HepG2 (cell line): Measurements from ENCODE around the gene C21orf58. TPM values are rescaled to one million over a fixed set of nuclear protein-coding genes. Genes with fewer than 3 reads are reported as not detected.

Source experiments
- ATF7-NPFF ChIP-seq: sonication (generic); formaldehyde crosslinking; IDR thresholded peaks from 2 replicates; pipeline ENCODE4 v1.8.1; 2023; ENCODE audit warnings: mild to moderate bottlenecking, low read depth, missing genetic modification reagents, moderate library complexity
- EP300 ChIP-seq, 3 experiments: sonication (generic) in 1 of 3; formaldehyde crosslinking in 1 of 3; IDR thresholded peaks; 2 replicates each; pipeline versions ENCODE4 v1.5.1 to v1.6.1; 2011 to 2020; ENCODE audit warnings: low read depth in 2 of 3, low read length in 2 of 3, borderline replicate concordance in 1 of 3, improper control_type of control experiment in 1 of 3, mild to moderate bottlenecking in 1 of 3, missing genetic modification reagents in 1 of 3, moderate library complexity in 1 of 3
- KLF11 ChIP-seq: IDR thresholded peaks from 2 replicates; pipeline ENCODE4 v1.6.1; 2016; ENCODE audit warnings: missing compliant biosample characterization
- MIER3 ChIP-seq: IDR thresholded peaks from 2 replicates; pipeline ENCODE4 v1.6.1; 2016; ENCODE audit warnings: missing compliant biosample characterization, borderline replicate concordance
- PHF5A ChIP-seq: IDR thresholded peaks from one replicate; pipeline ENCODE4 v1.6.1; 2018; ENCODE audit warnings: low read depth, missing genetic modification reagents; ENCODE audit not compliant: unreplicated experiment
- SAFB2 ChIP-seq: sonication (generic); formaldehyde crosslinking; IDR thresholded peaks from 2 replicates; pipeline ENCODE4 v1.5.1; 2020; ENCODE audit warnings: missing genetic modification reagents, low read depth, mild to moderate bottlenecking, borderline replicate concordance
- SOX5 ChIP-seq: IDR thresholded peaks from 2 replicates; pipeline ENCODE4 v1.6.1; 2016; ENCODE audit warnings: borderline replicate concordance
- STAG1 ChIP-seq: sonication (generic); formaldehyde crosslinking; IDR thresholded peaks from 2 replicates; pipeline ENCODE4 v1.4.0; 2020; ENCODE audit warnings: missing genetic modification reagents
- YY1 ChIP-seq: IDR thresholded peaks from 2 replicates; pipeline ENCODE4 v1.6.1; 2011; ENCODE audit warnings: low read length, low read depth, moderate library complexity, mild to moderate bottlenecking; ENCODE audit not compliant: insufficient read depth, insufficient replicate concordance
- ZBTB14 ChIP-seq: sonication (generic); formaldehyde crosslinking; IDR thresholded peaks from 2 replicates; pipeline ENCODE4 v1.4.0; 2020; ENCODE audit warnings: missing genetic modification reagents
- ZFX ChIP-seq: sonication (generic); formaldehyde crosslinking; IDR thresholded peaks from 2 replicates; pipeline ENCODE4 v1.4.0; 2020; ENCODE audit warnings: mild to moderate bottlenecking, low read depth, missing genetic modification reagents, moderate library complexity
- ZMAT5 ChIP-seq: sonication (generic); formaldehyde crosslinking; IDR thresholded peaks from 2 replicates; pipeline ENCODE4 v1.5.0; 2020; ENCODE audit warnings: mild to moderate bottlenecking, low read depth, missing genetic modification reagents, borderline replicate concordance
- ZNF18 ChIP-seq: sonication (generic); formaldehyde crosslinking; IDR thresholded peaks from 2 replicates; pipeline ENCODE4 v1.8.0; 2022; ENCODE audit warnings: mild to moderate bottlenecking, missing genetic modification reagents; ENCODE audit not compliant: insufficient replicate concordance
- ZNF296 ChIP-seq: sonication (generic); formaldehyde crosslinking; conservative IDR thresholded peaks from 2 replicates; pipeline ENCODE4 v1.5.0; 2020; ENCODE audit warnings: mild to moderate bottlenecking, missing genetic modification reagents
- ZNF318 ChIP-seq: sonication (generic); formaldehyde crosslinking; IDR thresholded peaks from 2 replicates; pipeline ENCODE4 v1.4.0; 2020; ENCODE audit warnings: mild to moderate bottlenecking, missing genetic modification reagents
- ZNF451 ChIP-seq: sonication (generic); formaldehyde crosslinking; IDR thresholded peaks from 2 replicates; pipeline ENCODE4 v1.5.0; 2020; ENCODE audit warnings: mild to moderate bottlenecking, missing genetic modification reagents
- ZNF713 ChIP-seq: sonication (generic); formaldehyde crosslinking; IDR thresholded peaks from 2 replicates; pipeline ENCODE4 v1.4.0; 2020; ENCODE audit warnings: mild to moderate bottlenecking, missing genetic modification reagents
- polyA plus RNA-seq, 8 experiments: library from polyadenylated mRNA; depleted of rRNA in 3 of 8; stranded (reverse) in 7 of 8; unstranded in 1 of 8; fragments of >200 nt; fragmentation: Illumina TruSeq in 4 of 8; extraction: Trizol in 4 of 8; gene quantifications; 2 replicates each; pipeline versions ENCODE4 v1.2.1 to v1.2.3, GENCODE V29; 2011 to 2016; ENCODE audit warnings: low read depth in 4 of 8, missing spikeins in 1 of 8, mixed read lengths in 1 of 8; ENCODE audit not compliant: insufficient read depth in 1 of 8
- total RNA-seq, 5 experiments: library from RNA; depleted of rRNA; stranded (reverse); fragments of >200 nt; fragmentation: Illumina TruSeq; extraction: Trizol; gene quantifications; 2 replicates each; pipeline ENCODE4 v1.2.3, GENCODE V29; 2016; ENCODE audit warnings: low read depth in 1 of 5

C21orf58 gene
- total and polyA plus RNA-seq, 2 of the 13 experiments (the other 11 are each of a cell fraction or from before 2014, with no cell fraction given): 3.5 to 6.8 TPM

GRCh38 chr21:46325073-46325912, 1.6 kb upstream of the C21orf58 start (continued):
- TF ChIP-seq ZBTB14 (CRISPR knock-in tag): no peak
- TF ChIP-seq STAG1 (CRISPR knock-in tag): no peak
- no peak for TF ChIP-seq MIER3 (CRISPR knock-in tag)
- TF ChIP-seq EP300 (IDR thresholded peaks at IDR 0.05; ENCODE audit: low read depth in 2 of 2, low read length in 2 of 2): no peak
- no peak for TF ChIP-seq EP300 (CRISPR knock-in tag; IDR thresholded peaks at IDR 0.05; ENCODE audit: borderline replicate concordance)
- no peak for TF ChIP-seq ZNF296 (CRISPR knock-in tag)
- no peak for TF ChIP-seq SAFB2 (CRISPR knock-in tag)
- TF ChIP-seq ATF7-NPFF: no peak
- TF ChIP-seq ZNF318 (CRISPR knock-in tag): no peak
- TF ChIP-seq ZMAT5 (CRISPR knock-in tag): no peak
- TF ChIP-seq YY1: peak; percentile 21
- TF ChIP-seq ZNF713 (CRISPR knock-in tag): no peak
- no peak for TF ChIP-seq ZNF451 (CRISPR knock-in tag)
- peak; percentile 38 for TF ChIP-seq ZNF18
- 0 out of 2 replicates have a peak, but pooled peaks have one; percentile 17 for TF ChIP-seq KLF11 (CRISPR knock-in tag)
- TF ChIP-seq SOX5 (CRISPR knock-in tag): no peak
- TF ChIP-seq PHF5A (CRISPR knock-in tag): no peak
- TF ChIP-seq ZFX (CRISPR knock-in tag): peak; percentile 78
